IMR-90 (cell line): Measurements from ENCODE around the gene STAT6. TPM values are rescaled to one million over a fixed set of nuclear protein-coding genes. Genes with fewer than 3 reads are reported as not detected.

ENCODE experiments used
- ATAC-seq: fragments of 200-7000 bp; cut with Tn5 transposase; 2 replicates; pipeline ENCODE4 v1.9.1; 2020; ENCODE audit warnings: low read depth, mild to moderate bottlenecking, moderate library complexity
- BruUV-seq: library from RNA; stranded (reverse); fragments of 400-500 nt; replicated peaks from 2 replicates; lab custom pipeline; 2021; lab: Mats Ljungman, UMichigan
- CTCF ChIA-PET: fragments of 300-600 bp; formaldehyde crosslinking; extraction: SDS; loops from one replicate; lab custom pipeline; 2021; ENCODE audit warnings: antibody characterized with exemption; lab: Yijun Ruan, JAX
- POLR2A ChIA-PET: fragments of 300-600 bp; sonication (Branson Sonifier 250); formaldehyde crosslinking; loops from one replicate; lab custom pipeline; 2022; ENCODE audit warnings: antibody characterized with exemption; ENCODE audit not compliant: unreplicated experiment; lab: Charles Lee
- DNase-seq: peaks from one replicate; pipeline ENCODE4 v3.0.0; 2013
- H2AFZ ChIP-seq: replicated peaks from 2 replicates; pipeline ENCODE3; 2013; ENCODE audit warnings: low read length, mild to moderate bottlenecking; ENCODE audit not compliant: poor library complexity
- H2AK5ac ChIP-seq: 2 replicates; pipeline ENCODE4 v1.6.1; 2013; ENCODE audit warnings: low read depth, low read length, inconsistent platforms
- H2AK9ac ChIP-seq: replicated peaks from 2 replicates; pipeline ENCODE3; 2013; ENCODE audit warnings: mild to moderate bottlenecking, low read depth, low read length, moderate library complexity; ENCODE audit not compliant: poor library complexity
- H2BK120ac ChIP-seq: 2 replicates; pipeline ENCODE4 v1.6.1; 2013; ENCODE audit warnings: low read depth, low read length, inconsistent platforms
- H2BK15ac ChIP-seq: 3 replicates; pipeline ENCODE4 v1.6.1; 2013; ENCODE audit warnings: low read depth, low read length, inconsistent platforms
- H2BK20ac ChIP-seq: 2 replicates; pipeline ENCODE4 v1.6.1; 2013; ENCODE audit warnings: low read depth, mild to moderate bottlenecking, inconsistent platforms, low read length, moderate library complexity
- H2BK5ac ChIP-seq: 2 replicates; pipeline ENCODE4 v1.6.1; 2013; ENCODE audit warnings: mild to moderate bottlenecking, low read depth, low read length, inconsistent platforms; ENCODE audit not compliant: poor library complexity, severe bottlenecking
- H3K14ac ChIP-seq: replicated peaks from 2 replicates; pipeline ENCODE4 v1.6.1; 2013; ENCODE audit warnings: low read depth, low read length, inconsistent platforms
- H3K18ac ChIP-seq: 2 replicates; pipeline ENCODE4 v1.6.1; 2013; ENCODE audit warnings: low read depth, low read length, control low read depth
- H3K23ac ChIP-seq: 2 replicates; pipeline ENCODE4 v1.6.1; 2013; ENCODE audit warnings: low read depth, low read length, inconsistent platforms
- H3K27ac ChIP-seq: 2 replicates; pipeline ENCODE4 v1.5.1; 2013; ENCODE audit warnings: mild to moderate bottlenecking, control low read depth, low read length; ENCODE audit not compliant: insufficient read depth
- H3K27me3 ChIP-seq: 2 replicates; pipeline ENCODE4 v1.6.1; 2013; ENCODE audit warnings: low read length; ENCODE audit not compliant: control insufficient read depth, insufficient read depth
- H3K36me3 ChIP-seq: 2 replicates; pipeline ENCODE4 v1.6.1; 2013; ENCODE audit warnings: low read length, mixed read lengths; ENCODE audit not compliant: control insufficient read depth, insufficient read depth
- H3K4ac ChIP-seq: 2 replicates; pipeline ENCODE4 v1.6.1; 2013; ENCODE audit warnings: low read depth, low read length, inconsistent platforms
- H3K4me1 ChIP-seq: 2 replicates; pipeline ENCODE4 v1.6.1; 2013; ENCODE audit warnings: low read length, mixed read lengths; ENCODE audit not compliant: control insufficient read depth, insufficient read depth
- H3K4me2 ChIP-seq: 2 replicates; pipeline ENCODE4 v1.6.1; 2013; ENCODE audit warnings: low read depth, mild to moderate bottlenecking, control low read depth, low read length, moderate library complexity
- H3K4me3 ChIP-seq: 2 replicates; pipeline ENCODE4 v1.5.1; 2013; ENCODE audit warnings: low read depth, mild to moderate bottlenecking, control low read depth, low read length, moderate library complexity; ENCODE audit not compliant: insufficient read depth
- H3K56ac ChIP-seq: 2 replicates; pipeline ENCODE4 v1.6.1; 2013; ENCODE audit warnings: low read length, inconsistent platforms; ENCODE audit not compliant: insufficient read depth; ENCODE audit errors: extremely low read depth
- H3K79me1 ChIP-seq, 2 experiments: 2 replicates each; pipeline ENCODE4 v1.6.1; 2013; ENCODE audit warnings: low read length in 2 of 2, inconsistent platforms in 1 of 2, low read depth in 1 of 2
- H3K9ac ChIP-seq: 2 replicates; pipeline ENCODE4 v1.6.1; 2013; ENCODE audit warnings: low read depth, low read length, control low read depth
- H3K9me1 ChIP-seq: 2 replicates; pipeline ENCODE4 v1.6.1; 2013; ENCODE audit warnings: low read length, inconsistent platforms; ENCODE audit not compliant: insufficient read depth
- H3K9me3 ChIP-seq: 2 replicates; pipeline ENCODE4 v1.6.1; 2013; ENCODE audit warnings: low read length; ENCODE audit not compliant: control insufficient read depth, insufficient read depth
- H4K20me1 ChIP-seq: 2 replicates; pipeline ENCODE4 v1.6.1; 2013; ENCODE audit warnings: low read length, inconsistent platforms; ENCODE audit not compliant: insufficient read depth
- H4K5ac ChIP-seq: 2 replicates; pipeline ENCODE4 v1.6.1; 2013; ENCODE audit warnings: mild to moderate bottlenecking, low read depth, low read length, control low read depth
- H4K8ac ChIP-seq, 2 experiments: 2 replicates each; pipeline ENCODE4 v1.6.1; 2013; ENCODE audit warnings: low read depth in 2 of 2, low read length in 2 of 2, control low read depth in 1 of 2, inconsistent platforms in 1 of 2
- H4K91ac ChIP-seq: 2 replicates; pipeline ENCODE4 v1.6.1; 2013; ENCODE audit warnings: low read depth, low read length, inconsistent platforms; ENCODE audit not compliant: insufficient read depth
- CEBPB ChIP-seq: IDR thresholded peaks from 2 replicates; pipeline ENCODE4 v1.6.1; 2012; ENCODE audit warnings: low read depth, low read length, improper control_type of control experiment
- CHD1 ChIP-seq: IDR thresholded peaks from 2 replicates; pipeline ENCODE4 v1.6.1; 2012; ENCODE audit warnings: low read depth, low read length, improper control_type of control experiment
- CTCF ChIP-seq: conservative IDR thresholded peaks from 2 replicates; pipeline ENCODE4 v1.5.1; 2012; ENCODE audit warnings: mild to moderate bottlenecking, low read depth, low read length, improper control_type of control experiment
- ELK1 ChIP-seq: fragments of 150-350 bp; IDR thresholded peaks from 2 replicates; pipeline ENCODE4 v1.6.1; 2016; ENCODE audit warnings: low read depth, mild to moderate bottlenecking, low read length, moderate library complexity, borderline replicate concordance
- MAFK ChIP-seq: IDR thresholded peaks from 2 replicates; pipeline ENCODE4 v1.6.1; 2012; ENCODE audit warnings: low read depth, low read length, improper control_type of control experiment
- MAZ ChIP-seq: IDR thresholded peaks from 2 replicates; pipeline ENCODE4 v1.6.1; 2012; ENCODE audit warnings: low read depth, mild to moderate bottlenecking, low read length, improper control_type of control experiment, moderate library complexity, borderline replicate concordance
- MXI1 ChIP-seq: IDR thresholded peaks from 2 replicates; pipeline ENCODE4 v1.6.1; 2012; ENCODE audit warnings: low read depth, mild to moderate bottlenecking, low read length, moderate library complexity, borderline replicate concordance
- NFE2L2 ChIP-seq: fragments of 150-350 bp; IDR thresholded peaks from 2 replicates; pipeline ENCODE4 v1.6.1; 2016; ENCODE audit warnings: low read depth, mild to moderate bottlenecking, low read length
- POLR2A ChIP-seq: IDR thresholded peaks from 2 replicates; pipeline ENCODE4 v1.6.1; 2012; ENCODE audit warnings: mild to moderate bottlenecking, low read depth, low read length
- RAD21 ChIP-seq: IDR thresholded peaks from 2 replicates; pipeline ENCODE4 v1.6.1; 2012; ENCODE audit warnings: low read length, improper control_type of control experiment
- RCOR1 ChIP-seq: IDR thresholded peaks from 2 replicates; pipeline ENCODE4 v1.6.1; 2012; ENCODE audit warnings: mild to moderate bottlenecking, low read length, improper control_type of control experiment; ENCODE audit not compliant: insufficient replicate concordance
- RFX5 ChIP-seq: IDR thresholded peaks from 2 replicates; pipeline ENCODE4 v1.8.0; 2012; ENCODE audit warnings: low read depth, mild to moderate bottlenecking, low read length, moderate library complexity
- USF2 ChIP-seq: fragments of 150-350 bp; IDR thresholded peaks from 2 replicates; pipeline ENCODE4 v1.6.1; 2017; ENCODE audit warnings: mild to moderate bottlenecking, antibody characterized with exemption, low read length, low read depth
- WGBS, 2 experiments: methylation state at CpG; one replicate each; pipeline versions ENCODE4 v1.1.5 to v1.1.7; 2013; ENCODE audit warnings: missing lambda C conversion rate in 2 of 2; ENCODE audit not compliant: insufficient read length in 1 of 2; ENCODE audit errors: extremely low coverage in 2 of 2; 5-methylcytosine and 5-hydroxymethylcytosine counted together
- dilution Hi-C: fragments of 300-500 bp; cut with HindIII; formaldehyde crosslinking; loops from one replicate; pipeline ENCODE4 v1.14.3; 2018; ENCODE audit warnings: low sequenced_read_pairs; ENCODE audit not compliant: unreplicated experiment
- in situ Hi-C: fragments of 300-500 bp; cut with MboI; formaldehyde crosslinking; loops from 3 replicates; pipeline ENCODE4 v1.14.3; 2019; ENCODE audit warnings: low sequenced_read_pairs, inconsistent platforms, mixed read lengths
- intact Hi-C: fragments of 100-400 bp; cut with micrococcal nuclease; formaldehyde crosslinking; loops from 2 replicates; pipeline ENCODE4 v1.10.0; 2022
- polyA plus RNA-seq, 3 experiments: library from polyadenylated mRNA; depleted of rRNA; stranded (reverse); fragments of >200 nt; gene quantifications; 2 replicates each; pipeline ENCODE4 v1.2.3, GENCODE V29; 2012; ENCODE audit warnings: low replicate concordance in 1 of 3
- total RNA-seq: library from RNA; depleted of rRNA; stranded (reverse); fragments of >200 nt; gene quantifications from 2 replicates; pipeline ENCODE4 v1.2.3, GENCODE V29; 2012

The STAT6 gene
- total and polyA plus RNA-seq, 2 of the 4 experiments (the other 2 are of a cell fraction): 43.4 to 96.9 TPM

- TF ChIP-seq USF2: no peak
Observed at GRCh38 chr12:57069523-57069922, 41.6 kb downstream of the STAT6 start (continued).

GRCh38 chr12:57066245-57066644 lies 44.9 kb downstream of the STAT6 start:
- H2BK20ac ChIP-seq: no peak overlapping the region
- no peak overlapping the region for H3K4me2 ChIP-seq
- H3K18ac ChIP-seq: no peak overlapping the region
- ATAC-seq (no peak), DNase-seq (no peak)
- no peak overlapping the region for H2AK5ac ChIP-seq
- H3K79me1 ChIP-seq: peaks cover 7 to 8% of the 10 kb centered on the region in 2 experiments; a peak in 2 of 4 replicates
- H3K27ac ChIP-seq: no peak overlapping the region
- no peak overlapping the region for H2BK5ac ChIP-seq
- H2BK15ac ChIP-seq: no peak overlapping the region
- in situ Hi-C loops: loop anchor here (5.0 to 10.0 kb wide), 3 partner anchors 46 to 311 kb away; partner anchors contain the start of genes PRIM1 and STAT6
- H3K9ac ChIP-seq: no peak overlapping the region
- H4K20me1 ChIP-seq: no peaks in the 10 kb centered on the region; the same call in 1 of the 2 replicates
- intact Hi-C loops: loop anchor here (5.0 kb wide), 1 partner anchor 171 kb away; a partner anchor contains a TSS
- no TSS peak for BruUV-seq
- POLR2A ChIA-PET: no interaction called here
- H4K8ac ChIP-seq: no peak overlapping the region
- H3K4ac ChIP-seq: no peak overlapping the region
- H2BK120ac ChIP-seq: no peak overlapping the region
- no peak overlapping the region for H3K14ac ChIP-seq
- no peaks in the 10 kb centered on the region for H3K9me3 ChIP-seq
- no peak overlapping the region for H2AK9ac ChIP-seq
- dilution Hi-C loops: no loop called here
- no peak overlapping the region for H4K91ac ChIP-seq
- no peak overlapping the region for H3K23ac ChIP-seq
- no CpG with 5 or more reads among the region's 2 CpGs for WGBS, 2 experiments
- no peak overlapping the region for H3K56ac ChIP-seq
- H2AFZ ChIP-seq: no peak overlapping the region
- H3K27me3 ChIP-seq: no peaks in the 10 kb centered on the region
- CTCF ChIA-PET: interaction anchor here (0.6 to 1.2 kb wide), 2 partner anchors 58 to 67 kb away, joined by 3 to 4 read pairs; no protein-coding TSS in a partner anchor
- H4K5ac ChIP-seq: no peak overlapping the region
- peaks cover 3% of the 10 kb centered on the region for H3K4me1 ChIP-seq
- H3K4me3 ChIP-seq: no peak overlapping the region
- H3K36me3 ChIP-seq: peaks cover 6% of the 10 kb centered on the region
- no peaks in the 10 kb centered on the region for H3K9me1 ChIP-seq
- TF ChIP-seq CEBPB: no peak
- no peak for TF ChIP-seq MAFK
- no peak for TF ChIP-seq RCOR1
- no peak for TF ChIP-seq RAD21
- TF ChIP-seq CTCF: no peak
- no peak for TF ChIP-seq MXI1
- TF ChIP-seq MAZ: no peak
- no peak for TF ChIP-seq ELK1
- no peak for TF ChIP-seq RFX5
- no peak for TF ChIP-seq CHD1
- no peak for TF ChIP-seq POLR2A
- no peak for TF ChIP-seq NFE2L2
